IMR-90 (cell line): ENCODE data around the gene ACY1. TPM values are rescaled to one million over a fixed set of nuclear protein-coding genes. Genes with fewer than 3 reads are reported as not detected.

ENCODE experiments used
- ATAC-seq: fragments of 200-7000 bp; cut with Tn5 transposase; 2 replicates; pipeline ENCODE4 v1.9.1; 2020; ENCODE audit warnings: low read depth, mild to moderate bottlenecking, moderate library complexity
- BruUV-seq: library from RNA; stranded (reverse); fragments of 400-500 nt; replicated peaks from 2 replicates; lab custom pipeline; 2021; lab: Mats Ljungman, UMichigan
- CTCF ChIA-PET: fragments of 300-600 bp; formaldehyde crosslinking; extraction: SDS; loops from one replicate; lab custom pipeline; 2021; ENCODE audit warnings: antibody characterized with exemption; lab: Yijun Ruan, JAX
- POLR2A ChIA-PET: fragments of 300-600 bp; sonication (Branson Sonifier 250); formaldehyde crosslinking; loops from one replicate; lab custom pipeline; 2022; ENCODE audit warnings: antibody characterized with exemption; ENCODE audit not compliant: unreplicated experiment; lab: Charles Lee
- DNase-seq: peaks from one replicate; pipeline ENCODE4 v3.0.0; 2013
- H2AFZ ChIP-seq: replicated peaks from 2 replicates; pipeline ENCODE3; 2013; ENCODE audit warnings: low read length, mild to moderate bottlenecking; ENCODE audit not compliant: poor library complexity
- H2AK5ac ChIP-seq: 2 replicates; pipeline ENCODE4 v1.6.1; 2013; ENCODE audit warnings: low read depth, low read length, inconsistent platforms
- H2AK9ac ChIP-seq: replicated peaks from 2 replicates; pipeline ENCODE3; 2013; ENCODE audit warnings: mild to moderate bottlenecking, low read depth, low read length, moderate library complexity; ENCODE audit not compliant: poor library complexity
- H2BK120ac ChIP-seq: 2 replicates; pipeline ENCODE4 v1.6.1; 2013; ENCODE audit warnings: low read depth, low read length, inconsistent platforms
- H2BK15ac ChIP-seq: 3 replicates; pipeline ENCODE4 v1.6.1; 2013; ENCODE audit warnings: low read depth, low read length, inconsistent platforms
- H2BK20ac ChIP-seq: 2 replicates; pipeline ENCODE4 v1.6.1; 2013; ENCODE audit warnings: low read depth, mild to moderate bottlenecking, inconsistent platforms, low read length, moderate library complexity
- H2BK5ac ChIP-seq: 2 replicates; pipeline ENCODE4 v1.6.1; 2013; ENCODE audit warnings: mild to moderate bottlenecking, low read depth, low read length, inconsistent platforms; ENCODE audit not compliant: poor library complexity, severe bottlenecking
- H3K14ac ChIP-seq: replicated peaks from 2 replicates; pipeline ENCODE4 v1.6.1; 2013; ENCODE audit warnings: low read depth, low read length, inconsistent platforms
- H3K18ac ChIP-seq: 2 replicates; pipeline ENCODE4 v1.6.1; 2013; ENCODE audit warnings: low read depth, low read length, control low read depth
- H3K23ac ChIP-seq: 2 replicates; pipeline ENCODE4 v1.6.1; 2013; ENCODE audit warnings: low read depth, low read length, inconsistent platforms
- H3K27ac ChIP-seq: 2 replicates; pipeline ENCODE4 v1.5.1; 2013; ENCODE audit warnings: mild to moderate bottlenecking, control low read depth, low read length; ENCODE audit not compliant: insufficient read depth
- H3K27me3 ChIP-seq: 2 replicates; pipeline ENCODE4 v1.6.1; 2013; ENCODE audit warnings: low read length; ENCODE audit not compliant: control insufficient read depth, insufficient read depth
- H3K36me3 ChIP-seq: 2 replicates; pipeline ENCODE4 v1.6.1; 2013; ENCODE audit warnings: low read length, mixed read lengths; ENCODE audit not compliant: control insufficient read depth, insufficient read depth
- H3K4ac ChIP-seq: 2 replicates; pipeline ENCODE4 v1.6.1; 2013; ENCODE audit warnings: low read depth, low read length, inconsistent platforms
- H3K4me1 ChIP-seq: 2 replicates; pipeline ENCODE4 v1.6.1; 2013; ENCODE audit warnings: low read length, mixed read lengths; ENCODE audit not compliant: control insufficient read depth, insufficient read depth
- H3K4me2 ChIP-seq: 2 replicates; pipeline ENCODE4 v1.6.1; 2013; ENCODE audit warnings: low read depth, mild to moderate bottlenecking, control low read depth, low read length, moderate library complexity
- H3K4me3 ChIP-seq: 2 replicates; pipeline ENCODE4 v1.5.1; 2013; ENCODE audit warnings: low read depth, mild to moderate bottlenecking, control low read depth, low read length, moderate library complexity; ENCODE audit not compliant: insufficient read depth
- H3K56ac ChIP-seq: 2 replicates; pipeline ENCODE4 v1.6.1; 2013; ENCODE audit warnings: low read length, inconsistent platforms; ENCODE audit not compliant: insufficient read depth; ENCODE audit errors: extremely low read depth
- H3K79me1 ChIP-seq, 2 experiments: 2 replicates each; pipeline ENCODE4 v1.6.1; 2013; ENCODE audit warnings: low read length in 2 of 2, inconsistent platforms in 1 of 2, low read depth in 1 of 2
- H3K9ac ChIP-seq: 2 replicates; pipeline ENCODE4 v1.6.1; 2013; ENCODE audit warnings: low read depth, low read length, control low read depth
- H3K9me1 ChIP-seq: 2 replicates; pipeline ENCODE4 v1.6.1; 2013; ENCODE audit warnings: low read length, inconsistent platforms; ENCODE audit not compliant: insufficient read depth
- H3K9me3 ChIP-seq: 2 replicates; pipeline ENCODE4 v1.6.1; 2013; ENCODE audit warnings: low read length; ENCODE audit not compliant: control insufficient read depth, insufficient read depth
- H4K20me1 ChIP-seq: 2 replicates; pipeline ENCODE4 v1.6.1; 2013; ENCODE audit warnings: low read length, inconsistent platforms; ENCODE audit not compliant: insufficient read depth
- H4K5ac ChIP-seq: 2 replicates; pipeline ENCODE4 v1.6.1; 2013; ENCODE audit warnings: mild to moderate bottlenecking, low read depth, low read length, control low read depth
- H4K8ac ChIP-seq, 2 experiments: 2 replicates each; pipeline ENCODE4 v1.6.1; 2013; ENCODE audit warnings: low read depth in 2 of 2, low read length in 2 of 2, control low read depth in 1 of 2, inconsistent platforms in 1 of 2
- H4K91ac ChIP-seq: 2 replicates; pipeline ENCODE4 v1.6.1; 2013; ENCODE audit warnings: low read depth, low read length, inconsistent platforms; ENCODE audit not compliant: insufficient read depth
- BHLHE40 ChIP-seq: fragments of 150-350 bp; IDR thresholded peaks from 2 replicates; pipeline ENCODE4 v1.6.1; 2016; ENCODE audit warnings: mild to moderate bottlenecking, low read depth, low read length
- CEBPB ChIP-seq: IDR thresholded peaks from 2 replicates; pipeline ENCODE4 v1.6.1; 2012; ENCODE audit warnings: low read depth, low read length, improper control_type of control experiment
- CHD1 ChIP-seq: IDR thresholded peaks from 2 replicates; pipeline ENCODE4 v1.6.1; 2012; ENCODE audit warnings: low read depth, low read length, improper control_type of control experiment
- CTCF ChIP-seq: conservative IDR thresholded peaks from 2 replicates; pipeline ENCODE4 v1.5.1; 2012; ENCODE audit warnings: mild to moderate bottlenecking, low read depth, low read length, improper control_type of control experiment
- ELK1 ChIP-seq: fragments of 150-350 bp; IDR thresholded peaks from 2 replicates; pipeline ENCODE4 v1.6.1; 2016; ENCODE audit warnings: low read depth, mild to moderate bottlenecking, low read length, moderate library complexity, borderline replicate concordance
- FOS ChIP-seq: fragments of 150-350 bp; IDR thresholded peaks from 2 replicates; pipeline ENCODE4 v1.6.1; 2016; ENCODE audit warnings: low read depth, low read length
- MXI1 ChIP-seq: IDR thresholded peaks from 2 replicates; pipeline ENCODE4 v1.6.1; 2012; ENCODE audit warnings: low read depth, mild to moderate bottlenecking, low read length, moderate library complexity, borderline replicate concordance
- POLR2A ChIP-seq: IDR thresholded peaks from 2 replicates; pipeline ENCODE4 v1.6.1; 2012; ENCODE audit warnings: mild to moderate bottlenecking, low read depth, low read length
- RCOR1 ChIP-seq: IDR thresholded peaks from 2 replicates; pipeline ENCODE4 v1.6.1; 2012; ENCODE audit warnings: mild to moderate bottlenecking, low read length, improper control_type of control experiment; ENCODE audit not compliant: insufficient replicate concordance
- SMC3 ChIP-seq: fragments of 150-350 bp; IDR thresholded peaks from 2 replicates; pipeline ENCODE4 v1.6.1; 2016; ENCODE audit warnings: low read depth, mild to moderate bottlenecking, antibody characterized with exemption, low read length, moderate library complexity
- WGBS, 2 experiments: methylation state at CpG; one replicate each; pipeline versions ENCODE4 v1.1.5 to v1.1.7; 2013; ENCODE audit warnings: missing lambda C conversion rate in 2 of 2; ENCODE audit not compliant: insufficient read length in 1 of 2; ENCODE audit errors: extremely low coverage in 2 of 2; 5-methylcytosine and 5-hydroxymethylcytosine counted together
- dilution Hi-C: fragments of 300-500 bp; cut with HindIII; formaldehyde crosslinking; loops from one replicate; pipeline ENCODE4 v1.14.3; 2018; ENCODE audit warnings: low sequenced_read_pairs; ENCODE audit not compliant: unreplicated experiment
- in situ Hi-C: fragments of 300-500 bp; cut with MboI; formaldehyde crosslinking; loops from 3 replicates; pipeline ENCODE4 v1.14.3; 2019; ENCODE audit warnings: low sequenced_read_pairs, inconsistent platforms, mixed read lengths
- intact Hi-C: fragments of 100-400 bp; cut with micrococcal nuclease; formaldehyde crosslinking; loops from 2 replicates; pipeline ENCODE4 v1.10.0; 2022
- polyA plus RNA-seq, 3 experiments: library from polyadenylated mRNA; depleted of rRNA; stranded (reverse); fragments of >200 nt; gene quantifications; 2 replicates each; pipeline ENCODE4 v1.2.3, GENCODE V29; 2012; ENCODE audit warnings: low replicate concordance in 1 of 3
- total RNA-seq: library from RNA; depleted of rRNA; stranded (reverse); fragments of >200 nt; gene quantifications from 2 replicates; pipeline ENCODE4 v1.2.3, GENCODE V29; 2012

The ACY1 gene
- total and polyA plus RNA-seq, 2 of the 4 experiments (the other 2 are of a cell fraction) = 22.0 to 47.1 TPM

- TF ChIP-seq CTCF = no peak
These were observed 24.5 kb upstream of the ACY1 start (continued) for GRCh38 chr3:51958603-51959521.

GRCh38 chr3:51959651-51960050 lies 23.7 kb upstream of the ACY1 start:
- peaks cover 20% of the 10 kb centered on the region; the same call in 1 of the 2 replicates for H4K20me1 ChIP-seq
- no peak overlapping the region for H3K56ac ChIP-seq
- H2BK120ac ChIP-seq = no peak overlapping the region
- dilution Hi-C loops = no loop called here
- peaks cover 6% of the 10 kb centered on the region for H3K4me1 ChIP-seq
- no peak overlapping the region for H2AFZ ChIP-seq
- H3K36me3 ChIP-seq = peaks cover 32% of the 10 kb centered on the region
- intact Hi-C loops = no loop called here
- no peak overlapping the region for H4K5ac ChIP-seq
- CTCF ChIA-PET = no interaction called here
- H3K14ac ChIP-seq = no peak overlapping the region
- no peak overlapping the region for H2BK20ac ChIP-seq
- in situ Hi-C loops = loop anchor here (25.0 kb wide), 1 partner anchor 1622 kb away; the partner anchor contains the start of genes RASSF1, TUSC2 and ZMYND10
- no TSS peak for BruUV-seq
- no peak overlapping the region for H3K23ac ChIP-seq
- no peak overlapping the region for H2AK9ac ChIP-seq
- no peak overlapping the region for H3K9ac ChIP-seq
- H3K4me2 ChIP-seq = no peak overlapping the region
- no peak overlapping the region for H4K91ac ChIP-seq
- no peaks in the 10 kb centered on the region for H3K27me3 ChIP-seq
- ATAC-seq = no peak
- no peak overlapping the region for H4K8ac ChIP-seq
- no peak overlapping the region for H3K4me3 ChIP-seq
- H3K4ac ChIP-seq = no peak overlapping the region
- POLR2A ChIA-PET = no interaction called here
- WGBS, 2 experiments = no CpG with 5 or more reads among the region's 7 CpGs
- H3K79me1 ChIP-seq = peaks cover 10 to 30% of the 10 kb centered on the region in 2 experiments
- no peak overlapping the region for H2BK5ac ChIP-seq
- no peak overlapping the region for H3K27ac ChIP-seq
- H3K18ac ChIP-seq = no peak overlapping the region
- no peak for TF ChIP-seq ELK1
- no peak for TF ChIP-seq SMC3
- no peak for TF ChIP-seq MXI1
- no peak for TF ChIP-seq BHLHE40
- no peak for TF ChIP-seq CEBPB
- no peak for TF ChIP-seq POLR2A
- no peak for TF ChIP-seq RCOR1
- no peak for TF ChIP-seq FOS
- no peak for TF ChIP-seq CHD1
- no peak for TF ChIP-seq CTCF
- no peak overlapping the region for H2AK5ac ChIP-seq
- peaks cover 3% of the 10 kb centered on the region; the same call in 1 of the 2 replicates for H3K9me1 ChIP-seq
- H2BK15ac ChIP-seq = no peak overlapping the region
- DNase-seq = no peak
- no peaks in the 10 kb centered on the region for H3K9me3 ChIP-seq
